GM19372 (cell line): ENCODE measurements around the gene ARL5A.

Experiments used
- ATAC-seq: cut with Tn5 transposase; IDR thresholded peaks from one replicate; pipeline ENCODE4 v1.9.1; 2021; ENCODE audit warnings: mild to moderate bottlenecking, low read depth, moderate library complexity; ENCODE audit not compliant: unreplicated experiment

Gene ARL5A

GRCh38 chr2:151771599-151772358 lies 56.4 kb downstream of the ARL5A start:
- ATAC-seq, result peak; percentile 86

DNA sequence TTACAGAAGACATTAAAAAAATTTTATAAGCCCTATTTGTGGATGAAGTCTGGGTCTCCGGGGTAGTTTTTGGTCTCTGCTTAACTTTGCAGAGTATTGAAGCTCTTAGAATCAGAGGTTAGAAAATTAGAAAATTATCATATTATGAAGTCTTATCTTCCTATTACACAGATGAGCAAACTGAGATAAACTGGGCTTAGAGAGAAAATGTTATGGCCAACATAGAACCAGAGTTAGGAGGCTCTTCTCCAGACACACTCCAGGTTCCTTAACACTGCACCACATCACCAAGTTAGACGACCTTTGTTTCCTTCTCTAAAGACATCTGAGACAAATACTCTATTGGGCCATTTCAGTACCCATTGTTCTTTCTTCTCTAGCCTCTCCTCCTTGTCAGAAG lies 57.2 kb downstream of the ARL5A start:
- no peak for ATAC-seq

DNA sequence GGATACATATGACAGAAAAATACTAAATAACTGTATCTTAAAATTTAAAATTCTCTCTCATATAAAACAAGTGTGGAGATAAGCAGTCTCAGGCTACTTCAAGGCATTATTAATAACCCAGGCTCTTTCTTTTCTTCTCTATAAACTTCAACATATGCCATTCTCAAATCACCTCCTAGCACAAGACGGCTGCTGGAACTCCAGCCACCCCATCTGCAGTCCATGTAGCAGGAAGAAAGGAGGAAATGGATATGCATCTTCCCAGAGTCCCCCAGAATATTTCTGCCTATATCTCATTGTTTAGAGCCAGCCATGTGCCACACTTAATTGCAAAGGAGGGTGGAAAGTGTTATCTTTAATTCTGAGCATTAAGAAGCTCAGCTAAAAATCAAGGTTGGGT lies 58.6 kb downstream of the ARL5A start:
- no peak for ATAC-seq

GRCh38 chr2:151767536-151767935 lies 60.7 kb downstream of the ARL5A start:
- ATAC-seq, result no peak

- ATAC-seq, result peak; percentile 34
Measured at GRCh38 chr2:151766437-151767153, 61.6 kb downstream of the ARL5A start.

DNA sequence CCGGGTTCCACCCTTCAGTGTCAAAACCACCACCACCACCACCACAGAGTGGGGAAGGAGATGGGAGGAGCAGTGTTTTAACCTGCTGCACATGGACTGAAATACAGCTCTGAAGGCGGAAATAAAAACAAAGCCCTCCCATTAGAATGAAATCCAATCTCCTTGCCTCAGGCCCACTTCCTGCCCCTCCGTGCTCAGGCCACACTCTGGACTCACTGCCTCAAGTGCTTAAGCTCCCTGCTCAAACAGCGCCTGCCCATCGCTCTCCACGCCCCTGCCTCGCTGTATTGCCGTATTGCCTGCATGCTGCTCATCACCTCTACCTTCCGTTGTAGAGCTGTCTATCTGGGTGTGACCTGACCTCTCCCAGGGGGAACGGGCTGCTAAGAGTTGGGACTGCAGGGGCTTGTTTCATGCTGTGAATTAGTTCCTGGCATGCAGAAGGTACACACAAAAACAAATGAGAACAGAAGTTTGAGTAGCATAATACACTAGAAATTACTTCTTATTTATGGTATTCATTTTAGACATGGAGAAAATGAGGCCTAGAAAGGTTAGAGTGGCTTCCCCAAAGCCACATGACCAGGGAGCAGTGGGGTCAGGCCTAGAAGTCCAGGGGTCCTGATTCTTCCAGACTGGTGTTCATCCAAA lies 62.3 kb downstream of the ARL5A start:
- no peak for ATAC-seq

GRCh38 chr2:151762694-151763093 lies 65.5 kb downstream of the ARL5A start:
- ATAC-seq, result no peak

- no peak for ATAC-seq
Measured at GRCh38 chr2:151761687-151762086, 66.5 kb downstream of the ARL5A start.

- no peak for ATAC-seq
Measured at GRCh38 chr2:151761193-151761592, 67.0 kb downstream of the ARL5A start.

DNA sequence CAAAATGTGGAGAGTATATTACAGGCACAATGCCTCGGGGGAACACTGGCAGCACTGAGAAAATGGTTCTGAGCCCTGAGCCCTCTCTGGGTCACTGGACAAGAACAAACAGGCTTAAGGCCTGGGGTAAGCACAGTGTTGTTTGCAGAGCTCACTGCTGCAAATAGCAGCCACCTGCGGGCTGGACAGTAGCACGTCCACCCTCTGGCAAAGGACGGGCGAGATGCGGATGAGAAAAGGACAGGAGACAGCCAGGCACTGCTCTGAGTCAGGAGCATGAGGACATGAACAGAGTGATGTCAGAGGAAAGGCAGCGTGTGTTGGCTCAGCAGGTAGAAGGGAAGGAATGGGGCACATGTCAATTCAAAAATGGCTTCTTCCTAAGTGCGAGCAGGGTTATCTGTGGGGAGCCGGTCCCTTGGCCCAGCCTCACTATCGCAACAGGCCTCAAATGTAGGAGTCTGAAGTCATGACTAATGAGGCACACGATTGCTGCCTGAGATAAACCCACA lies 68.0 kb downstream of the ARL5A start:
- no peak for ATAC-seq

GRCh38 chr2:151758744-151759143 lies 69.5 kb downstream of the ARL5A start:
- no peak for ATAC-seq

- ATAC-seq, result no peak
Measured at GRCh38 chr2:151757861-151758260, 70.4 kb downstream of the ARL5A start.

DNA sequence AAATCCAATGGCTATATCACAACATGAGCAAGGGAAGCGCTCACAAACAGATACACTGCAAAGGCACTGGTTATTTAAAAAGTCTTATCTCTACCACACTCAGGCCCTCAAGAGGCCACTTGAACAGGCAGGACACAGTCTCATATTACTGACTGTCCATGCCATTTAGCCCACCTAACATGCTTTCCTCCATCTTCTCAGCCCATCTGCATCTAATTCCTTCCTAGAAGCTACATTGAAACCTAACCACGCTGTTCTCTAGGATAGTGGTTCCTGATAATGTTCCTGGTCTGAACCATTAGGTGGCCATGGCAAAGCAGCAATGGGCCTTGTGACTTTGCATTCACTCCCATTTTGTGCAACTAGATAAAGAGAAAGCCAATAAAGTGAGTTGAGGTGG lies 71.4 kb downstream of the ARL5A start:
- no peak for ATAC-seq

DNA sequence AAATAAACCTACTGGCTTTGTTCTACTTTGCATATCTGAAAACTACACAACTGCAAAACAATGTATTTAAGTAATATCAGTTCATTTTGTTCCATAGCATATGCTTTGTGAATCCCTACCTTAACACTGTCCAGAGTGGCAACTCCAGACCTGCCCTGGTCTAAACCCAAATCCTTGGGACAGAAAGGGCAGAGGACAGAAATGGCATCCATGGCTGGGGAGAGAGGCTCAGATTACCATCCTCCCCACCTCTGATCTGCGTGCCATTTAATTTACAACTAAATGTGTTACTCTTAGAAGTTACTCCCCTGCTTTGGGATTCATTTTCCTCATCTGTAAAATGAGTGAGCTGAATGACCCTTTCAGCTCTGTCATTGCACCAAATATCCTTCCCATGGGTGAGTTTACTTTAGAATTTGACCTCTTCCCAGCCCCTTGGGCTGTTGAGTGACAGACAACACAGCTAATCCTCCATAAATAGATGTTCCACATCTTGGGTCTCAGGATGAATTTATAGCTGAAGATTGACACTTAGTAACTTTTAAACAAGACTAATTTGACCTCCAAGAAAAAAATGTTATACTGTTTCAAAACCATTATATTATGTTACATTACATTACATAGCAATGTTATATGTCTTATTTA lies 73.8 kb downstream of the ARL5A start:
- ATAC-seq, result no peak

DNA sequence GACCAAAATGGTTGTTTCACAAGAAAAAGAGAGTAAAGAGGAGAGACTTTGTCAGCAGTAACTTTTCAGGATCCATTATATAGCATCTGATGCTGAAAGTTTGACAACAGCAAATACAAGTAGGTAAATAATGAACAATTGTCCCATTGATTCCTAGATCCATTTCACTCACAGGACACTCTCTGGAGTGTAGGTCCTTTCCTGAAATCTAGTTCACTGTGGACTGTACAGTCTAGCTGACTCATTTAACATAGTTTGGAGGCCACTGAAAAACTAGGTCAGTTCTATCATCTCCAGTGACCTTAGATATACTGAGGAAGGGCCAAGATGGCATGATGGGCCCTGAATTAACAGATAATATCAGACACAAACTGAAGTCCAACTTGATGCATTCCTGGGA lies 74.7 kb downstream of the ARL5A start:
- ATAC-seq, result no peak
